Uterus (tissue), 4 donors: ENCODE measurements around the gene RHOT1. TPM values are rescaled to one million over a fixed set of nuclear protein-coding genes. Genes with fewer than 3 reads are reported as not detected.

ENCODE experiments used
- DNase-seq, 2 donors: peaks; one replicate each; pipeline ENCODE4 v3.0.0-alpha.2; 2019 to 2020
- H3K27ac ChIP-seq, 2 donors: fragments of 200-600 bp; sonication (generic); 1 replicate in 1 of 2; 2 replicates in 1 of 2; pipeline ENCODE4 v1.5.1; 2016 to 2018
- H3K27me3 ChIP-seq, 2 donors: fragments of 200-600 bp; sonication (generic); one replicate each; pipeline ENCODE4 v1.5.1; 2018 to 2019; ENCODE audit warnings: control low read depth in 1 of 2
- H3K36me3 ChIP-seq, 2 donors: fragments of 200-600 bp; sonication (generic); one replicate each; pipeline ENCODE4 v1.5.1; 2019; ENCODE audit warnings: control low read depth in 1 of 2
- H3K4me1 ChIP-seq, 2 donors: fragments of 200-600 bp; sonication (generic); one replicate each; pipeline ENCODE4 v1.5.1; 2018 to 2019; ENCODE audit warnings: control low read depth in 1 of 2
- H3K4me3 ChIP-seq, 2 donors: fragments of 200-600 bp; sonication (generic); 1 replicate in 1 of 2; 2 replicates in 1 of 2; pipeline ENCODE4 v1.5.1; 2018 to 2019; ENCODE audit warnings: mild to moderate bottlenecking in 1 of 2
- H3K9me3 ChIP-seq, 2 donors: fragments of 200-600 bp; sonication (generic); one replicate each; pipeline ENCODE4 v1.5.1; 2019; ENCODE audit warnings: control low read depth in 1 of 2
- CTCF ChIP-seq, 4 experiments: fragments of 200-600 bp in 2 of 4; fragments of 450-650 bp in 2 of 4; sonication (generic) in 2 of 4; IDR thresholded peaks; one replicate each; pipeline ENCODE4 v1.5.1; 2016 to 2019; ENCODE audit warnings: antibody characterized with exemption in 4 of 4, mild to moderate bottlenecking in 2 of 4, moderate library complexity in 1 of 4
- POLR2A ChIP-seq, 2 donors: fragments of 450-650 bp; IDR thresholded peaks; one replicate each; pipeline ENCODE4 v1.6.1; 2016; ENCODE audit warnings: antibody characterized with exemption in 2 of 2, mild to moderate bottlenecking in 1 of 2, moderate library complexity in 1 of 2
- intact Hi-C: fragments of 100-400 bp; cut with DNase I; formaldehyde crosslinking; loops from one replicate; pipeline ENCODE4 v1.15.1; 2023; ENCODE audit warnings: low total_unique reads
- total RNA-seq, 4 donors: library from RNA; depleted of rRNA in 3 of 4; stranded (reverse); fragments of >200 nt in 3 of 4; gene quantifications; one replicate each; pipeline versions ENCODE4 v1.1.0 to v1.2.4, GENCODE V29; 2014 to 2023
- donor health status: DM: yes; HTN: yes; CAD: no.

RHOT1 gene
- total RNA-seq, 4 donors from 2014 or later, result 15.6 to 86.2 (median 53.8) TPM

- Histone ChIP-seq H3K4me3 (no peak overlapping the region), H3K9me3 (no peaks in the 10 kb centered on the region), H3K4me1 (no peaks in the 10 kb centered on the region), H3K36me3 (no peaks in the 10 kb centered on the region), H3K27me3 (no peaks in the 10 kb centered on the region), H3K27ac (no peak overlapping the region)
- intact Hi-C loops, result no loop called here
- TF ChIP-seq CTCF (IDR thresholded peaks at IDR 0.05) (no peak), POLR2A (IDR thresholded peaks at IDR 0.05) (no peak)
- no peak for DNase-seq
Measured at GRCh38 chr17:32185875-32186274, 43.6 kb downstream of the RHOT1 start.

GRCh38 chr17:32187271-32187670 is 45.0 kb downstream of the RHOT1 start:
- no peak overlapping the region for H3K4me3 ChIP-seq
- H3K4me1 ChIP-seq, result no peaks in the 10 kb centered on the region
- no peaks in the 10 kb centered on the region for H3K36me3 ChIP-seq
- TF ChIP-seq CTCF (IDR thresholded peaks at IDR 0.05), result no peak
- H3K9me3 ChIP-seq, result no peaks in the 10 kb centered on the region
- DNase-seq, result no peak
- H3K27me3 ChIP-seq, result no peaks in the 10 kb centered on the region
- no peak overlapping the region for H3K27ac ChIP-seq
- intact Hi-C loops, result no loop called here

GRCh38 chr17:32189343-32189742 is 47.0 kb downstream of the RHOT1 start:
- Histone ChIP-seq H3K27me3 (no peaks in the 10 kb centered on the region), H3K27ac (no peak overlapping the region), H3K4me3 (no peak overlapping the region), H3K4me1 (no peaks in the 10 kb centered on the region), H3K9me3 (no peaks in the 10 kb centered on the region), H3K36me3 (no peaks in the 10 kb centered on the region)
- intact Hi-C loops, result no loop called here
- DNase-seq, result no peak
- TF ChIP-seq POLR2A (IDR thresholded peaks at IDR 0.05) (no peak), CTCF (IDR thresholded peaks at IDR 0.05) (no peak)

GRCh38 chr17:32191306-32191705 is 49.0 kb downstream of the RHOT1 start:
- intact Hi-C loops, result no loop called here
- no peaks in the 10 kb centered on the region for H3K36me3 ChIP-seq
- H3K4me1 ChIP-seq, result no peaks in the 10 kb centered on the region
- TF ChIP-seq CTCF (IDR thresholded peaks at IDR 0.05) (no peak), POLR2A (IDR thresholded peaks at IDR 0.05) (no peak)
- no peak overlapping the region for H3K4me3 ChIP-seq
- no peaks in the 10 kb centered on the region for H3K27me3 ChIP-seq
- no peak overlapping the region for H3K27ac ChIP-seq
- no peaks in the 10 kb centered on the region for H3K9me3 ChIP-seq
- no peak for DNase-seq

GRCh38 chr17:32192379-32192778 is 50.1 kb downstream of the RHOT1 start:
- intact Hi-C loops, result no loop called here
- DNase-seq, result no peak
- H3K27ac ChIP-seq, result no peak overlapping the region
- H3K27me3 ChIP-seq, result no peaks in the 10 kb centered on the region
- no peaks in the 10 kb centered on the region for H3K4me1 ChIP-seq
- H3K4me3 ChIP-seq, result no peak overlapping the region
- TF ChIP-seq POLR2A (IDR thresholded peaks at IDR 0.05), result no peak
- no peak for TF ChIP-seq CTCF (IDR thresholded peaks at IDR 0.05)
- no peaks in the 10 kb centered on the region for H3K9me3 ChIP-seq
- H3K36me3 ChIP-seq, result no peaks in the 10 kb centered on the region
